Psoas muscle (tissue), 8 donors: ENCODE results near the gene ACADVL. TPM values are rescaled to one million over a fixed set of nuclear protein-coding genes. Genes with fewer than 3 reads are reported as not detected.
A peak's percentile ranks its signal among the peaks of the same experiment; 100 is the strongest.

Source experiments
- ATAC-seq, 4 donors: fragments of 200-7000 bp; cut with Tn5 transposase; one replicate each; pipeline ENCODE4 v1.9.1; 2020; ENCODE audit warnings: moderate library complexity in 3 of 4, mild to moderate bottlenecking in 2 of 4
- DNase-seq, 2 donors: peaks; one replicate each; pipeline ENCODE4 v3.0.0-alpha.2; 2020
- H3K27ac ChIP-seq: fragments of 200-600 bp; one replicate; pipeline ENCODE4 v1.8.0; 2022
- H3K27me3 ChIP-seq, 3 donors: fragments of 200-600 bp in 1 of 3; one replicate each; pipeline versions ENCODE4 v1.6.1 to v1.8.0; 2013 to 2022; ENCODE audit warnings: low read length in 2 of 3, mild to moderate bottlenecking in 2 of 3, moderate library complexity in 1 of 3; ENCODE audit not compliant: insufficient read depth in 3 of 3
- H3K36me3 ChIP-seq, 2 donors: fragments of 200-600 bp in 1 of 2; one replicate each; pipeline versions ENCODE4 v1.6.1 to v1.8.0; 2013 to 2022; ENCODE audit warnings: low read depth in 1 of 2, mild to moderate bottlenecking in 1 of 2, moderate library complexity in 1 of 2; ENCODE audit not compliant: insufficient read depth in 1 of 2
- H3K4me1 ChIP-seq: fragments of 200-600 bp; one replicate; pipeline ENCODE4 v1.8.0; 2022
- H3K4me3 ChIP-seq: fragments of 200-600 bp; one replicate; pipeline ENCODE4 v1.8.0; 2022; ENCODE audit warnings: mild to moderate bottlenecking
- H3K9me3 ChIP-seq: fragments of 200-600 bp; one replicate; pipeline ENCODE4 v1.8.0; 2022
- CTCF ChIP-seq: fragments of 200-600 bp; IDR thresholded peaks from one replicate; pipeline ENCODE4 v1.8.0; 2022; ENCODE audit warnings: antibody characterized with exemption
- WGBS, 3 donors: extraction: QIAGEN DNeasy Blood & Tissue Kit; methylation state at CpG; one replicate each; pipeline versions ENCODE4 v1.1.6 to v1.1.7; 2013; 5-methylcytosine and 5-hydroxymethylcytosine counted together
- intact Hi-C, 2 donors: fragments of 100-400 bp; cut with DNase I; formaldehyde crosslinking; loops; one replicate each; pipeline versions ENCODE4 v1.11.0 to v1.14.2; 2022
- polyA plus RNA-seq, 3 donors: library from polyadenylated mRNA; stranded (reverse); fragments of 200-250 nt; gene quantifications; one replicate each; pipeline ENCODE4 v1.2.3, GENCODE V29; 2013
- total RNA-seq, 4 donors: library from RNA; stranded (reverse); fragmentation: NEBNext Ultra II Directional in 2 of 4; extraction: Animal tissue kit (Norgen Biotek cat#: 25700) in 2 of 4; gene quantifications; one replicate each; pipeline versions ENCODE4 v1.2.1 to v1.2.4, GENCODE V29; 2021 to 2023
- donor health status: healthy with polysubstance abuse.
- donor health status: DM: no; HTN: no; CAD: no; lungs with moderate emphysema.
- donor health status: Bipolar disorder and iron deficiency.
- donor health status: healthy.
- donor health status: DM: yes; HTN: yes; CAD: no.
- donor health status: DM: no; HTN: no; CAD: no.
- donor health status: DM: no; HTN: no; CAD: no.
- donor health status: DM: yes; HTN: yes; CAD: no.

The ACADVL gene
- total and polyA plus RNA-seq, 7 donors: 538 to 1,310 (median 1,030) TPM

GRCh38 chr17:7240375-7240774 is 20.6 kb downstream of the ACADVL start:
- ATAC-seq (no peak), DNase-seq (no peak)
- peaks cover 26% of the 10 kb centered on the region for H3K4me1 ChIP-seq
- no peaks in the 10 kb centered on the region for H3K27me3 ChIP-seq
- 66 to 74% (median 68%) methylated on average over 4 of the region's 4 CpGs for WGBS, 3 donors
- H3K4me3 ChIP-seq: peak overlapping the region; percentile 96
- intact Hi-C loops: loop anchor here (10.0 kb wide), 2 partner anchors 324 to 904 kb away; partner anchors contain the start of gene SENP3 (in 1 of the 2)
- peaks cover 7 to 50% of the 10 kb centered on the region in 2 donors for H3K36me3 ChIP-seq
- TF ChIP-seq CTCF: no peak
- H3K27ac ChIP-seq: peak overlapping the region; percentile 87
- H3K9me3 ChIP-seq: no peaks in the 10 kb centered on the region

- no peaks in the 10 kb centered on the region for H3K27me3 ChIP-seq
- TF ChIP-seq CTCF: no peak
- 19 to 31% (median 25%) methylated on average over 9 of the region's 9 CpGs for WGBS, 3 donors
- no peak for DNase-seq
- no peaks in the 10 kb centered on the region for H3K9me3 ChIP-seq
- H3K4me1 ChIP-seq: peaks cover 23% of the 10 kb centered on the region
- intact Hi-C loops: loop anchor here (10.0 kb wide), 2 partner anchors 324 to 904 kb away; partner anchors contain the start of gene SENP3 (in 1 of the 2)
- peak overlapping the region; percentile 87 for H3K27ac ChIP-seq
- H3K4me3 ChIP-seq: peak overlapping the region; percentile 96
- peaks cover 7 to 50% of the 10 kb centered on the region in 2 donors for H3K36me3 ChIP-seq
- no peak for ATAC-seq
Observed at GRCh38 chr17:7241090-7241733, 21.5 kb downstream of the ACADVL start.

GRCh38 chr17:7241783-7242716 is 22.3 kb downstream of the ACADVL start, which contains the start of gene GABARAP:
TSS of gene GABARAP (minus strand) at chr17:7242449. CDS start at chr17:7242330, 119 bp downstream.
- Histone ChIP-seq H3K27me3 (no peaks in the 10 kb centered on the region), H3K4me3 (peak within 1 kb of the TSS; percentile 96), H3K27ac (peak within 1 kb of the TSS; percentile 87), H3K4me1 (peaks cover 23% of the 10 kb centered on the region), H3K9me3 (no peaks in the 10 kb centered on the region), H3K36me3 (peaks cover 7 to 53% of the 10 kb centered on the region in 2 donors)
- intact Hi-C loops: loop anchor here (2.0 to 10.0 kb wide), 3 partner anchors 39 to 903 kb away; partner anchors contain the start of genes SENP3 (in 1 of the 2) and SLC2A4 (in 1 of the 2)
- no peak for TF ChIP-seq CTCF
- DNase-seq (peak; percentile 94 to 97), ATAC-seq (peak; percentile 40 to 64 (median 48))
- WGBS, 3 donors: 0 to 1% (median 0%) methylated on average over 62 of the region's 62 CpGs

GRCh38 chr17:7242717-7243452 is 23.1 kb downstream of the ACADVL start:
- WGBS, 3 donors: 0 to 1% (median 1%) methylated on average over 38 to 49 of the region's 49 CpGs
- Histone ChIP-seq H3K27me3 (no peaks in the 10 kb centered on the region), H3K4me1 (peaks cover 30% of the 10 kb centered on the region), H3K36me3 (peaks cover 7 to 55% of the 10 kb centered on the region in 2 donors), H3K9me3 (no peaks in the 10 kb centered on the region), H3K27ac (peak overlapping the region; percentile 87), H3K4me3 (peak overlapping the region; percentile 96)
- ATAC-seq (peak; percentile 65 to 75 (median 66)), DNase-seq (peak; percentile 97 to 98)
- peak; percentile 12 for TF ChIP-seq CTCF
- intact Hi-C loops: loop anchor here (2.0 to 10.0 kb wide), 3 partner anchors 38 to 902 kb away; partner anchors contain the start of genes SENP3 (in 1 of the 2) and SLC2A4 (in 1 of the 2)
